Mesothelial cell of epicardium (in vitro differentiated cells): Measurements from ENCODE around the gene ROPN1. TPM values are rescaled to one million over a fixed set of nuclear protein-coding genes. Genes with fewer than 3 reads are reported as not detected.
"Not testable (repeated sequence)": the region's sequence is repeated elsewhere in the genome, so short reads cannot be mapped to it uniquely, and the experiment has no call there.

Experiments used
- DNase-seq, 2 experiments: peaks; one replicate each; pipeline ENCODE4 v3.0.0; 2021; ENCODE audit warnings: low spot score in 2 of 2; ENCODE audit not compliant: unreplicated experiment in 2 of 2
- H3K27ac Mint-ChIP-seq: 2 replicates; pipeline ENCODE4 v1.8.0; 2021; ENCODE audit warnings: mixed read lengths
- H3K27me3 Mint-ChIP-seq: 2 replicates; pipeline ENCODE4 v1.8.0; 2021; ENCODE audit warnings: low read depth, mixed read lengths
- H3K36me3 Mint-ChIP-seq: 2 replicates; pipeline ENCODE4 v1.8.0; 2021; ENCODE audit warnings: mixed read lengths
- H3K4me1 Mint-ChIP-seq: 2 replicates; pipeline ENCODE4 v1.8.0; 2021; ENCODE audit warnings: mixed read lengths
- H3K4me3 Mint-ChIP-seq: 2 replicates; pipeline ENCODE4 v1.8.0; 2021; ENCODE audit warnings: mild to moderate bottlenecking, moderate library complexity, mixed read lengths
- H3K9me3 Mint-ChIP-seq: 2 replicates; pipeline ENCODE4 v1.8.0; 2021; ENCODE audit warnings: mixed read lengths
- total RNA-seq: library from RNA; stranded (reverse); gene quantifications from 3 replicates; pipeline ENCODE4 v1.2.1, GENCODE V29; 2021
- TF ChIP-seq, protein P1 (sequence below): fragments of 200-600 bp; sonication (generic); IDR thresholded peaks from one replicate; pipeline ENCODE4 v1.5.0; 2021; ENCODE audit warnings: antibody characterized with exemption; ENCODE audit not compliant: unreplicated experiment

The ROPN1 gene
- total RNA-seq, 1 donor from 2014 or later, result not detected

DNA sequence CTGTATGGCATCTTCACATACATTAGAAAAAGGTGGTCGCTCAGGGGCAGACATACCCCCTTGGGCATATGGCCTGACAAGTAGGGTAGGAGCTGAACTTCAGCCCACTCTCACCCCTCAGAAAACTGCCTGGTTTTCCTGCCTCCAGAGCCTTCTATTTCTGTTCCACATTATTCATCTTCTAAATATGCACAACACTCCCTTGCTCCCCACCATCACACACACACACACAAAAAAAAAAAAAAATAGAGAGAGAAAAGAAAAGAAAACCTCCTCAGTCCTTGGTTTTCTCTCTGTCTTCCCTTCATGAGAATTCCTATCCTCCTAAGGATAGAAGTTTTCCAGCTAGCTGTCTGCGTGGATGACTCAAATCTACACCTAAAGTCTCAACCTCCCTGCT is 5.6 kb upstream of the ROPN1 start:
- peaks cover 58% of the 10 kb centered on the region for H3K27me3 Mint-ChIP-seq
- H3K9me3 Mint-ChIP-seq, result peaks cover 4% of the 10 kb centered on the region
- no peaks in the 10 kb centered on the region for H3K36me3 Mint-ChIP-seq
- H3K4me1 Mint-ChIP-seq, result no peaks in the 10 kb centered on the region
- TF ChIP-seq, protein P1, sequence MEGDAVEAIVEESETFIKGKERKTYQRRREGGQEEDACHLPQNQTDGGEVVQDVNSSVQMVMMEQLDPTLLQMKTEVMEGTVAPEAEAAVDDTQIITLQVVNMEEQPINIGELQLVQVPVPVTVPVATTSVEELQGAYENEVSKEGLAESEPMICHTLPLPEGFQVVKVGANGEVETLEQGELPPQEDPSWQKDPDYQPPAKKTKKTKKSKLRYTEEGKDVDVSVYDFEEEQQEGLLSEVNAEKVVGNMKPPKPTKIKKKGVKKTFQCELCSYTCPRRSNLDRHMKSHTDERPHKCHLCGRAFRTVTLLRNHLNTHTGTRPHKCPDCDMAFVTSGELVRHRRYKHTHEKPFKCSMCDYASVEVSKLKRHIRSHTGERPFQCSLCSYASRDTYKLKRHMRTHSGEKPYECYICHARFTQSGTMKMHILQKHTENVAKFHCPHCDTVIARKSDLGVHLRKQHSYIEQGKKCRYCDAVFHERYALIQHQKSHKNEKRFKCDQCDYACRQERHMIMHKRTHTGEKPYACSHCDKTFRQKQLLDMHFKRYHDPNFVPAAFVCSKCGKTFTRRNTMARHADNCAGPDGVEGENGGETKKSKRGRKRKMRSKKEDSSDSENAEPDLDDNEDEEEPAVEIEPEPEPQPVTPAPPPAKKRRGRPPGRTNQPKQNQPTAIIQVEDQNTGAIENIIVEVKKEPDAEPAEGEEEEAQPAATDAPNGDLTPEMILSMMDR, result no peak
- no peak overlapping the region for H3K27ac Mint-ChIP-seq
- no peak for DNase-seq
- H3K4me3 Mint-ChIP-seq, result no peak overlapping the region

DNA sequence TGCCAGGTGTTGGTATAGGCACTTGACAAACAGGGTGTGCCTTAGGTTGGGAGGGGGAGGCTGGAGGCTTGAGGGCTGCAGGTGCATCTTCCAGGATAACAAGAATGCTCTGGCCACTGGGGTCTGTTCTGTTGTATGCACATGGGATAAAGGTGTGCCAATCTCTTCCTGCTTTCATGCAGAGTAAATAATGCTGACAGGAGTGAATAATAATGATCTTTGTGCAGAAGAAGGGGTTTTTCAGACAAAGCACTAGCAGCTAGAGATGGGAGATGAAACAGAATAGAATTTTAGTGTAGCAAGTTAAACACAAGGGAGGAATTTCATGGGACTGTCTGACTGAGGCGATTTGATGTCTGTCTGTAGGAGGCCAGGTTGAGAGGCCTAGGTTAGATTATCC is 1.9 kb upstream of the ROPN1 start:
- peaks cover 4% of the 10 kb centered on the region for H3K9me3 Mint-ChIP-seq
- H3K27ac Mint-ChIP-seq, result no peak overlapping the region
- TF ChIP-seq, protein P1, result no peak
- peaks cover 50% of the 10 kb centered on the region for H3K27me3 Mint-ChIP-seq
- no peak overlapping the region for H3K4me3 Mint-ChIP-seq
- DNase-seq, result no peak
- H3K4me1 Mint-ChIP-seq, result no peaks in the 10 kb centered on the region
- no peaks in the 10 kb centered on the region for H3K36me3 Mint-ChIP-seq

DNA sequence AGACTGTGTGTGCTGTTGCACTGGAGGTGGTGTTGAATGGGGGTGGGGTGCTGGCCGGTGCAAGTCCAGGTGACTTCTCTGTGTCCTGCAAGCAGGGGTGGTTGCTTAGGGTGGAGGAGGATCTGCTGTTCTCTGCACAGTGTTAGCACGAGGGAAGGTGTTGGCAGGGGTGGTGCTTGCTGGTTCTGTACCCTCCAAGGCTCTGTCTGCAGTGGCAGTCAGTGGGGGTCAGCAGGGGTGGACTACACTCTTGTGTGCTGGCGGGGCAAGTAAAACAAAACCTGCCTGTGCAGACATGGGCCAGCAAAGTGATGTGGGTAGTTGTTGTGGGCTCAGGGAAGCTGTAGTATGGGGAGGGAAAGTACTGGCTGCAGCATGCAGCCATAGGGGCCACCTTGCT is 5.5 kb downstream of the ROPN1 start:
- Mint-ChIP-seq H3K9me3 (peaks cover 5% of the 10 kb centered on the region), H3K4me1 (no peaks in the 10 kb centered on the region), H3K36me3 (no peaks in the 10 kb centered on the region), H3K27ac (no peak overlapping the region), H3K27me3 (peaks cover 75% of the 10 kb centered on the region), H3K4me3 (no peak overlapping the region)
- DNase-seq, result no peak
- TF ChIP-seq, protein P1, result no peak

DNA sequence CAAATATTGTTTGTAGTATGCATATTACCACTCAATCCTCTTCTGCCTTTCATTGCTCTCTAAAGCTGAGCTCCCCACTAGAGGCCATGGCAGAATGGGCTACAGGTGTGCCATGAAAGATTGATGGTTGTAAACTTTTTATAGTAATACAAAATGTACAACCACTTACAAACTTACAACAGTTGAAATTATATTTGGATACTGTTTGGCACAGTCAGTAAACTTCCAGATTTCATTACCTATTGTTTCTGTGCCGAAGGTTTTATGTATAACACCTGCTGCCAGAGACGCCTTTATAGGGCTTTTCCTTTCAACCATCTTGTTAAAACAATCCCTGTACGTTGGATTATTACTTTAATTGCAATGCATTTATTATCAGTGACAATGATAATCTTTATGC is 7.0 kb downstream of the ROPN1 start:
- Mint-ChIP-seq H3K27ac (no peak overlapping the region), H3K36me3 (no peaks in the 10 kb centered on the region), H3K4me1 (no peaks in the 10 kb centered on the region), H3K9me3 (peaks cover 5% of the 10 kb centered on the region), H3K4me3 (no peak overlapping the region), H3K27me3 (peaks cover 79% of the 10 kb centered on the region)
- DNase-seq, result no peak
- TF ChIP-seq, protein P1, result no peak

DNA sequence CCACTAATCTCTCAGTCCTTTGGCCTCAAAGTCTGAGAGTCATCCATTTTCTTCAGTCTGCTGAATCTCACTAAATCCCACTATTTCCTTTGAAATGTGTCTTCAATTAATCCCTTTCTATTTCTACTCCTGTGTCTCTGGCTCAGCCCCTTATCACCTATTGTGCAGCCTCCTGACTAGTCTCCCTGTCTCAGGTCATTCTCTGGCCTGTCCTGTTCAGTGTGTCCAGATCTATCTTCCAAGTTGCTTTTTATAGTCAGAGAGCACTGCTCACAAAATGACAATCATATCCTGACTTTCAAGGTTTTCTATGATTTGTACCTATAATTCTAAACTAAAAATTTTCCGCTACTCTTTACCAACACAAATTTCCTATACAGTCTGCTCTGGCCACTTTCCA is 7.6 kb downstream of the ROPN1 start:
- no peaks in the 10 kb centered on the region for H3K36me3 Mint-ChIP-seq
- H3K27me3 Mint-ChIP-seq, result peaks cover 78% of the 10 kb centered on the region
- H3K4me3 Mint-ChIP-seq, result no peak overlapping the region
- TF ChIP-seq, protein P1, result no peak
- H3K4me1 Mint-ChIP-seq, result no peaks in the 10 kb centered on the region
- no peak for DNase-seq
- H3K9me3 Mint-ChIP-seq, result peaks cover 5% of the 10 kb centered on the region
- no peak overlapping the region for H3K27ac Mint-ChIP-seq

DNA sequence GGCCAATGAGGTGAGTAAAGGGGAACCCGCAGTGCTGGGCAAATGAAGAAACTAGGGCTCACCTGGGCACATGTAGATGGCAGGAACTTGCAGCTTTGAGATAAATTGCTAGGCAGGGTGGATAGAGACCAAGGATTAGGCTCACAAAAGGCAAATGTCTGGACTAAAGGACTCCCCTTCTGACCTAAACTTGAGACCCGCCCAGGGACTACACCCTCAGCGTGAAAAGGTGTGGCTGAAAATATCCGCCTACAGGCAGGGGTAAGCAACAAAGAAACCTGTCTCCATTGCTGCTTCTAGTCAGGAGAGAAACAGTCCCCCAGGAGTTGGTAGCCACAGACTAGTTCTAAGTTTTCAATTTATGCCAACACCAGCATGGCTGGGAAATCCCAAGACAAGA is 10.6 kb downstream of the ROPN1 start:
- not testable (repeated sequence) for H3K36me3 Mint-ChIP-seq
- H3K27me3 Mint-ChIP-seq, result peaks cover 61% of the 10 kb centered on the region

More for the DNA sequence above, 10.6 kb downstream of the ROPN1 start:
- H3K4me1 Mint-ChIP-seq, H3K4me3 Mint-ChIP-seq, H3K9me3 Mint-ChIP-seq, DNase-seq, H3K27ac Mint-ChIP-seq: not testable (repeated sequence)
